NCI-H2171 (cell line): Measurements from ENCODE around the gene KLF18.
"Not testable (repeated sequence)": the region's sequence is repeated elsewhere in the genome, so short reads cannot be mapped to it uniquely, and the experiment has no call there.

ENCODE experiments used
- DNase-seq: peaks from one replicate; lab custom pipeline; 2025; lab: John Stamatoyannopoulos, UW

KLF18 gene

DNA sequence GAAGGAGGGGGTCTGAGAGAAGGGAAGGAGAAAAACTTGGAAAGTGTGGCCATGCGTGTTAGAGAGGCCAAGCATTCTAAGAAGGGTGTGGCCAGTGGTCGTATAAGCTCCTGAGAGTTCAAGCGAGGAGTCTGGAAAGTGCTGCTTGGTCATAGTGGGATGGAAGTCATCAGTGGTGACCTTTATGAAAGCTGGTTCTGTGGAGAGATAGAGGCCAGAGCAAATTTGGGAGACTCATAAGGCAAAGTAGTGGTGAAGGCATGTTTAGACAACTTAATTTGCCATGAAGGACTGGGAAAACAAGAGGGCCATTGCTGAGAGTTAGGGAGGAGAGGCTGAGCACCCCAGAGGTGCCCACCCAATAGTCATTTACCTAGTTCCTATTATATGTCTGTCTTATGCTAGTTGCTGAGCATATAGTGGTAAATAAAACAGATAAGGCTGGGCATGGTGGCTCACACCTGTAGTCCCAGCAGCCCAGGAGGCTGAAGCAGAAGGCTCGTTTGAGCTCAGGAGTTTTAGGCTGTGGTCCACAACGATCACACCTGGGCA is 21.0 kb downstream of the KLF18 start:
- no peak for DNase-seq

DNA sequence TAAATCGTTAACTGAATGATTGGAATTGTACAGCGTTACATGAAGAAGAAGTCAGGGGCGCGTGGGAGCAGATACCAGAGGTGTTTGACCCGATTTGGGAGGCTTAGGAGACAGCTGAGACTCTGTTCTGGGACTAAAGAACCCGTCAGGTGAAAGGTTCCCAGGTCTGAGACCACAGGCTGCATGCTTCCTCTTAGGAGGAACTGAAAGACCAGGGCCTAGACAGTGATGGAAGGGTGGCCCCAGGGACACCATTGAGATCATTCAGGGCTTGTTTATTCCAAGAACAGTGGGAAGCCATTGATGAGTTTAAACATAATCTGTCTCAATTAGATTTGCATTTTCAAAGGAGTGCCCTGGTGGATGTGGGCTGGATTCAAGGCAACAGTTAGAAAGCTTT is 21.9 kb downstream of the KLF18 start:
- no peak for DNase-seq

DNA sequence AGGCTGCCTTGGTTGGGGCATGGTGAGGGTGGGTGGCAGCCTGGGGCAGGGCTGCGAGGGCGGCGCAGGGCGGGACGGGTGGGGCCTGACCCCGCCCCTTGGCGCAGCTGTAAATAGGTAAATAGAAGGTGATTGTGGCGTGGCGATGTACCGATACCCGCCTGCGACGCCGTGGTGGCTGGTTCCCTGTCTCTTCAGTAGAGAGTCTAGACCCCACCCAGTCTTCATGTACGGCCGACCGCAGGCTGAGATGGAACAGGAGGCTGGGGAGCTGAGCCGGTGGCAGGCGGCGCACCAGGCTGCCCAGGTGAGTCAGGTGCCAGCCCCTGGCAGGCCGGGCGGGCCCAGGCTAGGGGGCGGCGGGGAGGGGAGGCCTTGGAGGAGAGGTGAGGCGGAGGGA is 22.7 kb downstream of the KLF18 start, which contains the start of gene KLF17:
KLF17 (plus strand) TSS at position 140 of the 400 bp plus-strand sequence; CDS start at position 227, 87 bp downstream.
- no peak for DNase-seq

DNA sequence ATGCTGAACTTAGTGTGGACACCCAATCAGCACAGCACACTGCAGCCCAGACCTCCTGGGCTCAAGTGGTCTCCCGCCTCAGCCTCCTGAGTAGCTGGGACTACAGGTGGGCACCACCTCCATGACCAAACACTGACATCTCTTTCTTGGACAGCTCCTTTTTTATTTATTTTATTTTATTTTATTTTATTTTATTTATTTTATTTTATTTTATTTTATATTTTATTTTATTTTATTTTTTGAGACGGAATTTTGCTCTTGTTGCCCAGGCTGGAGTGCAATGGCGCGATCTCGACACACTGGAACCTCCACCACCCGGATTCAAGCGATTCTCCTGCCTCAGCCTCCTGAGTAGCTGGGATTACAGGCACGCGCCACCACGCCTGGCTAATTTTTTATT is 24.2 kb downstream of the KLF18 start:
- not testable (repeated sequence) for DNase-seq

DNA sequence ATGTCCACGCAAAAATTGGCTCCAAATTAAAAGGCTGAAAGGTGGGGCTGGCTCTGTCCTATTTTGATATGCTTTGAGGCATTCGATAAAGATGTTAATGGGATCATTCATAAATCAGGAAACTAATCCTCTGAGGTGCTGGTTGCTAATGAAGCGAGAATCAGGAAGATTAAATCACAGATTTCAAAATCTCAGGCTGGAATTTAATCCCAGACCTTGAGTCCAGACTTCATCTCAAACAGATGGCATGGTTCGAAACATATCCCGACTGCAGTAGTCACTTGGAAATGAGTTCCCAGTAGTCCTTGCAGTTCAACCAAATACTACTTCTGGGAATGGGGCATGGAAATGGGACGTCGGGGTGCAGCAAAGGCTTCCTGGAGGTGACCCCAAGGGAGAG is 27.3 kb downstream of the KLF18 start:
- DNase-seq, result no peak

DNA sequence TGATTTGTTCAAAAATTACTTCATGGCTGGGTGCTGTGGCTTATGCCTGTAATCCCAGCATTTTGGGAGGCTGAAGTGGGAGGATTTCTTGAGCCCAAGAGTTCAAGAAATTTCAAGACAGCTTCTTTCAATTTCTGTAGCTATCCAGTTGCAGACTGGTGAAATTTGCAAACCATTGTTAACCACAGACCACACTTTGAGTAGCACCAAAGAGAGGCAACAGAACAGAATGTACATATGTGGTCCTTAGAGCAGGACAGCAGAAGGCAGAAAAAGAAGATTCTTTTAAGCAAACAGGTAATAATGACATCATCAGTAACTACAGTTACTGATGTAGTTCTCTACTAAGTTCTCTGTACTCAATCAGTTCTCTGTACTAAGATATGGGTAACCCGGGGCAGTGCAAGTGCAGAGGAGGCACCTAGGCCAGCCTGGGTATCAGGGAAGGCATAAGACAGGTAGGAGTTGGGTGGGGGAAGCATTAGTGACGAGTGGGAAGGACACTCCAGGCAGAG is 28.3 kb downstream of the KLF18 start:
- DNase-seq, result no peak

DNA sequence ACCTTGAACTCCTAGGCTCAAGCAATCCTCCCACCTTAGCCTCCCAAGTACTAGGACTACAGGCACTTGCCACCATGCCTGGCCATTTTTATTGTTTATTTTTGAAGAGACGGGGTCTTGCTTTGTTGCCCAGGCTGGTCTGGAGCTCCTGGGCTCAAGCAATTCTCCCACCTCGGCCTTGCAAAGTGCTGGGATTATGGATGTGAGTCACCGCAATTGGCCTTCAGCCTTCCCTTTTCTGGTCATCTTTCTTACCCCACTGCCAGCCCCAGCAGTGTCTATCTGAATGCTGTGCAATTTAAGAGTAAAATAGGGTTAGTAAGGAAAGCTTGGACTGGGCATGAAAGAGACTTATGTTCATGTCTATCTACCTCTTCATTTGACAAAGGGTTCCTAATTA is 28.9 kb downstream of the KLF18 start:
- DNase-seq, result no peak

DNA sequence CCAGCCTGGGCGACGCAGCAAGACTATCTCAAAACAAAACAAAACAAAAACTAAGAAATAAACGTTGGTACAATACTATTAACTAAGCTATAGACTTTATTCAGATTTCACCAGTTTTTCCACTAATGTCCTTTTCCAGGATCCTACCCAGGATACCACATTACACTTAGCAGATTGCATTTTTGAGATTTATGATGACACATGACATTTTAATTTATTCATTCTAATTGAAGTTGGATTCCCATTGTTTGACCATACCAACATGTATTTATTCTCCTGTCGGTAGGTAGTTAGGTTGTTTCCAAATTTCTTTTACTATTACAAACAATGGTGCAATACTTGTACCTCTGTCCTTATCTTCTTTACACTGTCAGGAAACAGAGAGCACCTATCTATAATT is 29.6 kb downstream of the KLF18 start:
- DNase-seq, result no peak

DNA sequence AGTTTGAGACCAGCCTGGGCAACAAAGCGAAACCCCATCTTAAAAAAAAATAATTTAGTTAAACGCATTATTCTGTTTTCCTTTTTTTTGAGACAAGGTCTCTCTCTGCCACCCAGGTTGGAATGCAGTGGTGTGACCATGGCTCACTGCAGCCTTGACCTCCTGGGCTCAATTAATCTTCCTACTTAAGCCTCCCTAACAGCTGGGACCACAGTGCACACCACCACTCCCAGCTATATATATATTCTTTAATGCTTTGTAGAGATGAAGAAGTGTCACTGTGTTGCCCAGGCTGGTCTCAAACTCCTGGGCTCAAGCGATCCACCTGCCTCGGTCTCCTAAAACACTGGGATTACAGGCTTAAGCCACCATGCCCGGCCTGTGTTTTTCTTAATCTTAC is 30.5 kb downstream of the KLF18 start:
- DNase-seq, result no peak

DNA sequence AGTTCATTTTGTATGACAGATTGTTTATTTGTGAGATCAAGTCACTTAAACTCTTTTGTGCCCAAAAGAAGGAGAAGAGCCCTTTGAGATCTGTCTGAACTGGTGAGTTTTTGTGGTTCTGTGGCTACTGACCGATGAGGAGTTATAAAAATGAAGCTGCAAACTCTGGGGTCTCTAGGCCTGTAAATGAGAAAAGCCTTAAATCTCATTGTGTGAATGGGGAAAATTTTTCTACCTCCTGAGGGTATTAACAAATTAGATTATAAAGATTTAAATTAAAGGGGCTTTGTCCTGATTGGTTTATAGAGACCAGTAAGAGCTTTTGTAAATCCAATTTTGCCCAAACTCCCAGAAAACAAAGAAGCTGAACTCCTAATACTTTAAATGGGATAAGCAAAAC is 32.5 kb downstream of the KLF18 start:
- no peak for DNase-seq

DNA sequence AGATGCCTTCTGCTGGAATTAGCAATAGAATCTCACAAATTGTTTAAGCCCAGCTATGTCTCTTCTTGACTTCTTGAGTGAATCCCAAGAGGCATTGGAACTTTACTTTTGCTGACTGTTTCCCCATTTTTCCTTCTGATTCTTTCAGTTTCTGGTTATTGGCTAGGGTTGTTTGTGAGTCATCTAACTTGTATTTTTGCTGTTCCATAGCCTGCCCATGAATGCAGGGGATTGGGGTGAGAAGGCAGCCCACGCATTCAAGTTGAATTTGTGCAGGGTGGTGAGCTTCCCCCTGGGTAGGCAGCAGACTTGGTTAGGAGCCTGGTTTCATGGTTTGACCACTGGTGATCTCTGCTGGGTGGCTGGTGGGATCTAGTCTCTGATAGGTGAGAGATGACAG is 33.2 kb downstream of the KLF18 start:
- DNase-seq, result no peak

DNA sequence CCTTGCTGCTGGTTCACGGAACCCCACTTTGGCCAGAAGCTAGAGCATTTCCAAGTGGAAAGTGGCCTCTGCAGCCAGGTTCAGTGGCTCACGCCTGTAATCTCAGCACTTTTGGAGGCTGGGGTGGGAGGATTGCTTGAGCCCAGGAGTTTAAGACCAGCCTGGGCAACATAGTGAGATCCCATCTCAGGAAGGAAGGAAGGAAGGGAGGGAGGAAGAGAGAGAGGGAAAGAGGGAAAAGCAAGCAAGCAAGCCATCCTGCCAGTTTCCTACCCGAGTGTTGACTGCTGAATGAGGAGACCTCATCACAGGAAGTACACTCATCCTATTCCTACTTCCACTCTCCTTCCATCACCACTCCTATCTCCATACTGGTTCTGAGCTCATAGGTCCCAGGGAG is 35.6 kb downstream of the KLF18 start:
- no peak for DNase-seq

DNA sequence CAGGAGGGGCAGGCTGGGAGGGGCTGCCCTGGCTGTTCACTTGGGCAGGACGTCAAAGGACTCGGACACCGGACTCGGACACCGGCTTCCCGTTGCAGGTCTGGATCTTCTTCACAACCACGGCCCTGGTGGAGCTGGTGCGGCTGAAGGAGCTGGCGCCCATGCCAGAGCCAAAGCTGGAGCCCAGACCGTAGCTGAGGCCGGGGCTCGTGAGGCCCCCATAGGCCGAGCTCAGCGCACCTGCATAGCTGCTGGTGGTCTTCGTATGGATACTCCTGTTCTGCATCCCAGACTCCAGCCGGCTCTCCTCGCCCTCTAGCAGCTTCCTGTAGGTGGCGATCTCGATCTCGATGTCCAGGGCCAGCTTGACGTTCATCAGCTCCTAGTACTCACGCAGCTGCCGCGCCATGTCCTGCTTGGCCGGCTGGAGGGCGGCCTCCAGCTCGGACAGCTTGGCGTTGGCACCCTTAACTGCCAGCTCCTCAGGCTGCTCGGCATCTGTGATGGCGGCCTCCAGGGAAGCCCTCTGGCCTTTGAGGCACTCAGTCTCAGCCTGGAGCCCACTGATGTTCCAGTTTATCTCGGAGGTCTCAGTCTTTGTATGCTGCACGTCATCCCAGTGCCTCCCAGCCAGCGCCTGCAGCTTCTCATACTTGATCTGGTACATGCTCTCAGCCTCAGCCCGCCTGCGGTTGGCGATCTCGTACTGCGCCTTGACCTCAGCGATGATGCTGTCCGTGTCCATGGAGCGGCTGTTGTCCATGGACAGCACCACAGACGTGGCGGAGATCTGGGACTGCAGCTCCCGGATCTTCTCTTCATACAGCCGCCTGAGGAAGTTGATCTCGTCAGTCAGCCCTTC is 37.9 kb downstream of the KLF18 start:
- no peak for DNase-seq

DNA sequence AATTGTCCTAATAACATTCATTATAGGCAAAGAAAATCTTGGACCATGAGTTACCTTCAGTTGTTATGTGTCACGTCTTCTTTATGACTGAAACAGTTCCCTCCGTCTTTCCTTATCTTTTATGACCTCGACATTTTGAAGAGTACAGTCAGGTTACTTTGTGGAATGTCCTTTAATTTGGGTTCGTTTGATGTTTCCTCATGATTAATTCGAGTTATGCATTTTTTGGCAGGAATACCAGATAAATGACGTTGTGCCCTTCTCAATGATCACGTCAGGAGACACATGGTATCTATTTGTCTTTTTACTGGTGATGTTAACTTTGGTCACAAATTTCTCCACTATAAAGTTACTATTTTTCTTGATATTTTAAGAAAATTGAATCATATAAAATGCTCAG is 40.1 kb downstream of the KLF18 start:
- DNase-seq, result no peak

DNA sequence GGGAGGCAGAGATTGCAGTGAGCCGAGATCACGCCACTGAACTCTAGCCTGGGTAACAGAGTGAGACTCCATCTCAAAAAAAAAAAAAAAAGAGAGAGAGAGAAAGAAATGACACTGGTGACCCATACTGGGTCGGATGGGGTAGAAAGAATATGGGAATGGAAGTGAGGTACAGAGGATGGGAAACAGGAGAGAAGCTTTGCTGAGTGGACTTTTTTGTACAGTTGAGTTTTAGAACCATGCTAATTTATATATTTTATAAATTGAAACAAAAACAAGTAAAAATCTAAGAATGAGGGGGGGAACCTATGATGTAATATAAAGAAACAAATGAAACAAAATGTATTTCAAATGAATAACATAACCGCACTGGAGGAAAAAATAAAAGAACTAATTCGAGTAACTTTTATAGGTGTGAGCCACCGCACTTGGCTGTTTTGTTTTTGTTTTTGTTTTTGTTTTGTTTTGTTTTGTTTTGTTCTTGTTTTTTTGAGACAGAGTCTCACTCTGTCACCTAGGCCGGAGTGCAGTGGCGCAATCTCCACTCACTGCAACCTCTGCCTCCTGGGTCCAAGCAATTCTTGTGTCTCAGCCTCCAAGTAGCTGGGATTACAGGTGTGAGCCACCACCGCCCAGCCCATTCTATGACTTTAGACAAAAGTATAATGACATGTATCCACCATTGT is 41.1 kb downstream of the KLF18 start:
- DNase-seq, result no peak

DNA sequence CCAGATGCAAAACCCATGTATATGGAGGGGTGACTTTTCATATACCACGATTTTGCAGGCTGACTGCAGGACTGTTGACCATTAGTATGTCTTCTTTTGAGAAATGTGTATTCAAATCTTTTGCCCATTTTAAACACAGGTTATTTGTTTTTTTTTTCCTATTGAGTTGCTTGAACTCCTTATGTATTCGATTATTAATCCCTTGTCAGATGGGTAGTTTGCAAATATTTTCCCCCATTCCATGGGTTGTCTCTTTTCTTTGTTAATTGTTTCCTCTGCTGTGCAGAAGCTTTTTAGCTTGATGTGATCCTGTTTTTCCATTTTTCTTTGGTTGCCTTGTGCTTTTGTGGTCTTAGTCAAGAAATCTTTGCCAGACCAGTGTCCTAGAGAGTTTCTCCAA is 47.4 kb downstream of the KLF18 start:
- no peak for DNase-seq

DNA sequence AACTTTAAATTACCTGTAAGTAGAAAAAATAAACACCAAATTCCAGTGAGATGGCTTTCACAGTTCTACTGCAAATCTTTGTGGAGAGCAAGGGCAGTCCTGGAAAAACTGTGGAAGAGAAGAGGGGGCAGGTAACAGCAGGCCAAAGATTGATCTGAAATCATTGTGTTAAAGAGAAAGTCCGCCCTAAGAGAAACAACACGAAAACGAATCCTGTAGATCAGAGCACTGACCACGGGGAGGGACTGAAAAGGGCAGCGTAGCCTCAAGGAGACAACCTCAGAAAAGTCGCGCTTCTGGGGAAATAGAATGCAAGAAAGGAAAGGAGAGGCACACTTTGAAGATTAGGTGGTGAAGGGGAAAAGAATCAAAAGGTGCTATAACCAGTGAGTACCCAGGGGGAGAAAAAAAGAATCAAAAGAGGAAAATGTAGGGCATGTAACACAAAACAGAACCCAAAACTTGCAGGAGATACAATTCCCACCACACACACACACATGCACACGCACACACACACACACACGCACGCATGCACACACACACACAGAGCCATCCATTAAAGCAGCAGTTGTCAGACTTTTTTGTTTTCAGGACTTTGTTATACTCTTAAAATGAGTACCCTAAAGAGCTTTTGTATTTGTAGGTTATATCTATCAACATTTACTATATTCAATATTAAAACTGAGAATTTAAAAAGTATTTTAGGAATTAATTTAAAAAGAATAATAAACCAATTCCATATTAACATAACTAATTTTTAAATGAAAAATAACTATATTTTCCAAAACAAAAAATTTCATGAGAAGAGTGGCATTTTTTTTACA is 50.8 kb downstream of the KLF18 start:
- DNase-seq, result no peak

DNA sequence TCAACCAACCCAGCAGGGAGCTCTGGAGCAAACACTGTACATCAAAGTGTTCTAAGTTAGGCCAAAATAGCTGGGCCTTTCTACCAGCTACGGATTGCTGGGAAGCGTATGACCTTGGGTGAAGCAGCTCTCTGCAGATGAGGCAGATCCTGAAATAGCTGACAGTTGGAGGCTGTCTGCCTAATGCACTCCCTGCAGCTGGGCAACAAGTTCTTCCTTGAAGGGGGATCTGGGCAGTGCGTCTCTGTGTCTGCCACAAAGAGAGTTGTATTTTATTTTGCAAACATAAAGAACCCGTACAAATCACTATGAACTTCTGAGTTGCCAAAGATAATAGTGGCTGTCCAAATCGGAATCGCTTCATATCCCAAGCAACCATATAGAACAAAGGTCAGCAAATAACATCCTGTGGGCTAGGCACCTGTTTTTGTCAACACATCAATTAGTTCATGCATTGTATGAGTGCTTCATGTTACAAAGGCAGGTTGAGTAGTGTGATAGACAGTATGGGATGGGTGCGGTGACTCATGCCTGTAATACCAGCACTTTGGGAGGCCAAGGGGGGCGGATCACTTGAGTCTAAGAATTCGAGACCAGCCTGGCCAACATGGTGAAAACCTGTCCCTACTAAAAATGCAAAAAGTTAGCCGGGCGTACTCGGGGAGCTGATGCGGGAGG is 51.9 kb downstream of the KLF18 start:
- no peak for DNase-seq
